ENCODE data around the gene AMFR. TPM values are rescaled to one million over a fixed set of nuclear protein-coding genes. Genes with fewer than 3 reads are reported as not detected.

Gene AMFR
- total and polyA plus RNA-seq, 10 donors: 48.1 to 249 (median 99.3) TPM

GRCh38 chr16:56421976-56422669 is 3.2 kb downstream of the AMFR start:
- peak overlapping the region in 1 of 8 donors; percentile 92 for H3K4me3 ChIP-seq
- intact Hi-C loops (cut with DNase I; ENCODE audit: low total_unique reads): no loop called here
- TF ChIP-seq POLR2AphosphoS5 (IDR thresholded peaks at IDR 0.05) (no peak), POLR2A (IDR thresholded peaks at IDR 0.05) (no peak), CTCF (IDR thresholded peaks at IDR 0.05 in 8 of 11, conservative IDR thresholded peaks at IDR 0.05 in 3 of 11) (no peak)
- H3K36me3 ChIP-seq: no peaks in the 10 kb centered on the region
- DNase-seq: no peak
- H3K4me1 ChIP-seq: peaks cover 37 to 83% (median 61%) of the 10 kb centered on the region in 6 donors
- no peaks in the 10 kb centered on the region for H3K27me3 ChIP-seq (replicated peaks in 1 of 7)
- H3K27ac ChIP-seq: peak overlapping the region in 7 of 8 donors; percentile 30 to 93 (median 90)
- WGBS, 5 donors: 71 to 80% (median 79%) methylated on average over 5 of the region's 5 CpGs
- H3K9me3 ChIP-seq: no peaks in the 10 kb centered on the region

GRCh38 chr16:56421313-56421712 is 4.0 kb downstream of the AMFR start:
- intact Hi-C loops (cut with DNase I; ENCODE audit: low total_unique reads): no loop called here

GRCh38 chr16:56420613-56421012 is 4.7 kb downstream of the AMFR start:
- Histone ChIP-seq H3K27me3 (replicated peaks in 1 of 7) (no peaks in the 10 kb centered on the region), H3K9me3 (no peaks in the 10 kb centered on the region), H3K4me3 (no peak overlapping the region), H3K27ac (peak overlapping the region in 5 of 8 donors; percentile 32 to 93 (median 90)), H3K36me3 (no peaks in the 10 kb centered on the region), H3K4me1 (peaks cover 39 to 92% (median 69%) of the 10 kb centered on the region in 6 donors)
- TF ChIP-seq CTCF (IDR thresholded peaks at IDR 0.05 in 8 of 11, conservative IDR thresholded peaks at IDR 0.05 in 3 of 11) (no peak), POLR2A (IDR thresholded peaks at IDR 0.05) (no peak), POLR2AphosphoS5 (IDR thresholded peaks at IDR 0.05) (no peak)
- intact Hi-C loops (cut with DNase I; ENCODE audit: low total_unique reads): no loop called here
- DNase-seq: no peak

More at GRCh38 chr16:56421313-56421712, 4.0 kb downstream of the AMFR start:
- WGBS, 5 donors: 57 to 75% (median 67%) methylated on average over 2 of the region's 2 CpGs
- Histone ChIP-seq H3K27me3 (replicated peaks in 1 of 7) (no peaks in the 10 kb centered on the region), H3K4me3 (no peak overlapping the region), H3K36me3 (no peaks in the 10 kb centered on the region), H3K4me1 (peaks cover 37 to 91% (median 66%) of the 10 kb centered on the region in 6 donors), H3K27ac (peak overlapping the region in 7 of 8 donors; percentile 30 to 93 (median 44)), H3K9me3 (no peaks in the 10 kb centered on the region)
- TF ChIP-seq POLR2A (IDR thresholded peaks at IDR 0.05) (no peak), POLR2AphosphoS5 (IDR thresholded peaks at IDR 0.05) (no peak), CTCF (IDR thresholded peaks at IDR 0.05 in 8 of 11, conservative IDR thresholded peaks at IDR 0.05 in 3 of 11) (no peak)
- no peak for DNase-seq

- no peak overlapping the region for H3K4me3 ChIP-seq
- H3K4me1 ChIP-seq: peaks cover 39 to 97% (median 70%) of the 10 kb centered on the region in 6 donors
- intact Hi-C loops (cut with DNase I; ENCODE audit: low total_unique reads): no loop called here
- TF ChIP-seq CTCF (IDR thresholded peaks at IDR 0.05 in 8 of 11, conservative IDR thresholded peaks at IDR 0.05 in 3 of 11): no peak
- no peak for TF ChIP-seq POLR2A (IDR thresholded peaks at IDR 0.05)
- no peak for TF ChIP-seq POLR2AphosphoS5 (IDR thresholded peaks at IDR 0.05)
- no peaks in the 10 kb centered on the region for H3K27me3 ChIP-seq (replicated peaks in 1 of 7)
- 85 to 94% (median 92%) methylated on average over 8 of the region's 8 CpGs for WGBS, 5 donors
- H3K9me3 ChIP-seq: no peaks in the 10 kb centered on the region
- no peak overlapping the region for H3K27ac ChIP-seq
- no peaks in the 10 kb centered on the region for H3K36me3 ChIP-seq
- DNase-seq: no peak
These were observed 5.4 kb downstream of the AMFR start for GRCh38 chr16:56419740-56420548.

Data from spleen (tissue), 11 donors.